Caco-2 (cell line): Measurements from ENCODE around the gene FBXL15. TPM values are rescaled to one million over a fixed set of nuclear protein-coding genes. Genes with fewer than 3 reads are reported as not detected.

Experiments used
- BruUV-seq: library from RNA; stranded (reverse); fragments of 400-500 nt; replicated peaks from 2 replicates; lab custom pipeline; 2021; lab: Mats Ljungman, UMichigan
- CTCF ChIA-PET: fragments of 300-600 bp; sonication (Branson Sonifier 250); formaldehyde crosslinking; loops from one replicate; lab custom pipeline; 2022; ENCODE audit warnings: antibody characterized with exemption; lab: Charles Lee
- POLR2A ChIA-PET: fragments of 300-600 bp; sonication (Branson Sonifier 250); formaldehyde crosslinking; loops from one replicate; lab custom pipeline; 2022; ENCODE audit warnings: antibody characterized with exemption; lab: Charles Lee
- DNase-seq, 2 experiments: peaks; one replicate each; pipeline versions ENCODE4 v3.0.0 to v3.0.0-alpha.2; 2020 to 2022
- H3K27me3 ChIP-seq: replicated peaks from 2 replicates; pipeline ENCODE4 v1.6.0; 2011; ENCODE audit warnings: low read length; ENCODE audit not compliant: control insufficient read depth, insufficient read depth
- H3K36me3 ChIP-seq: 2 replicates; pipeline ENCODE4 v1.5.1; 2011; ENCODE audit warnings: low read length; ENCODE audit not compliant: control insufficient read depth, insufficient read depth
- H3K4me1 ChIP-seq: fragments of 250-450 bp; sonication (Bioruptor Pico); 2 replicates; pipeline ENCODE4 v1.5.1; 2020; ENCODE audit warnings: mild to moderate bottlenecking
- H3K4me3 ChIP-seq: 2 replicates; pipeline ENCODE4 v1.5.1; 2011; ENCODE audit warnings: low read depth, mild to moderate bottlenecking, control low read depth, low read length
- H3K9me3 ChIP-seq: fragments of 250-450 bp; sonication (Bioruptor Pico); 2 replicates; pipeline ENCODE4 v1.5.1; 2020; ENCODE audit warnings: mild to moderate bottlenecking, moderate library complexity
- H3K27ac Mint-ChIP-seq: one replicate; pipeline ENCODE4 v1.8.0; 2022; ENCODE audit warnings: mixed read lengths; ENCODE audit not compliant: unreplicated experiment
- H3K27me3 Mint-ChIP-seq: one replicate; pipeline ENCODE4 v1.8.0; 2022; ENCODE audit warnings: mixed read lengths; ENCODE audit not compliant: insufficient read depth, unreplicated experiment
- H3K36me3 Mint-ChIP-seq: one replicate; pipeline ENCODE4 v1.8.0; 2022; ENCODE audit warnings: mild to moderate bottlenecking, mixed read lengths; ENCODE audit not compliant: insufficient read depth, unreplicated experiment
- H3K4me1 Mint-ChIP-seq: one replicate; pipeline ENCODE4 v1.8.0; 2022; ENCODE audit warnings: low read depth, mixed read lengths; ENCODE audit not compliant: unreplicated experiment
- H3K4me3 Mint-ChIP-seq: one replicate; pipeline ENCODE4 v1.8.0; 2022; ENCODE audit warnings: mild to moderate bottlenecking, moderate library complexity, mixed read lengths; ENCODE audit not compliant: unreplicated experiment
- H3K9me3 Mint-ChIP-seq: one replicate; pipeline ENCODE4 v1.8.0; 2022; ENCODE audit warnings: mixed read lengths; ENCODE audit not compliant: unreplicated experiment
- CTCF ChIP-seq, 2 experiments: fragments of 200-600 bp in 1 of 2; IDR thresholded peaks; 1 replicate in 1 of 2; 2 replicates in 1 of 2; pipeline versions ENCODE4 v1.5.1 to v1.8.0; 2011 to 2022; ENCODE audit warnings: antibody characterized with exemption in 1 of 2, control low read depth in 1 of 2, inconsistent platforms in 1 of 2, low read depth in 1 of 2, low read length in 1 of 2, mild to moderate bottlenecking in 1 of 2, moderate library complexity in 1 of 2; ENCODE audit not compliant: insufficient read depth in 1 of 2, severe bottlenecking in 1 of 2, unreplicated experiment in 1 of 2
- intact Hi-C: fragments of 100-400 bp; cut with micrococcal nuclease; formaldehyde crosslinking; loops from one replicate; pipeline ENCODE4 v1.10.0; 2022; ENCODE audit not compliant: unreplicated experiment
- total RNA-seq: library from RNA; stranded (reverse); gene quantifications from 2 replicates; pipeline ENCODE4 v1.2.3, GENCODE V29; 2022

The FBXL15 gene
- total RNA-seq, 1 experiment from 2014 or later, result 7.9 TPM

GRCh38 chr10:102379383-102379782 is 41.3 kb upstream of the FBXL15 start:
- no peak for TF ChIP-seq CTCF (IDR thresholded peaks at IDR 0.05; ENCODE audit: insufficient read depth in 1 of 2, low read depth in 1 of 2, low read length in 1 of 2, severe bottlenecking in 1 of 2, unreplicated experiment in 1 of 2)
- Histone ChIP-seq H3K27me3 (no peaks in the 10 kb centered on the region), H3K36me3 (peaks cover 8% of the 10 kb centered on the region), H3K9me3 (no peaks in the 10 kb centered on the region), H3K4me1 (no peaks in the 10 kb centered on the region), H3K4me3 (no peak overlapping the region)
- CTCF ChIA-PET, result interaction anchor here (0.7 to 1.1 kb wide), 2 partner anchors 20 to 27 kb away, joined by 3 read pairs; no protein-coding TSS in a partner anchor
- POLR2A ChIA-PET, result no interaction called here
- intact Hi-C loops, result no loop called here
- DNase-seq, result no peak
- Mint-ChIP-seq H3K9me3 (no peaks in the 10 kb centered on the region), H3K27me3 (no peaks in the 10 kb centered on the region), H3K4me1 (no peaks in the 10 kb centered on the region), H3K4me3 (no peak overlapping the region), H3K36me3 (peaks cover 76% of the 10 kb centered on the region), H3K27ac (no peak overlapping the region)
- no TSS peak for BruUV-seq

DNA sequence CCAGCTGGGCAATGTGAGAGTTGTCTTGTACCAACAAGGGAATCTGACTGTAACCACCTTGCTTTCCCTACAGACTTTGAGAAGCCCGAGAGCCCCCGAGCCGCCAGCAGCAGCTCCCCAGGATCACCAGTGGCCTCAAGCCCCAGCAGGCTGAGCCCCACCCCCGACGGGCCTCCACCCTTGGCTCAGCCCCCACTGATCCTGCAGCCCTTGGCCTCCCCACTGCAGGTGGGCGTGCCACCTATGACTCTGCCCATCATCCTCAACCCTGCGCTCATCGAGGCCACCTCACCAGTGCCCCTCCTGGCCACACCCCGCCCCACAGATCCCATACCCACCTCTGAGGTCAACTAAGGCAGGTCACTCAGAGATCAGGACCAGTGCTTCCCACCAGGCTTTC is 38.7 kb upstream of the FBXL15 start:
- ChIA-PET POLR2A (no interaction called here), CTCF (interaction anchor here (0.6 kb wide), 1 partner anchor 147 kb away, joined by 3 read pairs; no protein-coding TSS in a partner anchor)

DNA sequence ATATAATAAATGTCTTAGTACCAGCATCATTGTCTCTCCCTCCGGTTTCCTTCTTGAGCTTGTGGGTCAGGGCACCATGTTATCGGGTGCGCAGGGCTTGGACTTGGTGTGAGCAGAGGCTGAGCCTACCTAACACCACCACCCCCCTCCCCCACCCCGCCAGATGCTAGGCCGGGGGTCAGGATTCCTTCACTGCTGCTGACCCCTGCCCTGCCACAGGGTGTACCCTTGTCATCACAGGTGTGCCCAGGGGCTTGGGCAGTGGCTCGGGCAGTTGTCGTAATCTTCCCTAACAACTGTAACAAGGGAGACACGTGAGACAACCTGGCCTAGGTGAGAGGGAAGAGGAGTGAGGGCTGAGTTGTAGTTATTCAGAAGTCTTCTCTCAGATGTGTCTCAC is 37.8 kb upstream of the FBXL15 start:
- no peak for DNase-seq
- TF ChIP-seq CTCF (IDR thresholded peaks at IDR 0.05; ENCODE audit: insufficient read depth in 1 of 2, low read depth in 1 of 2, low read length in 1 of 2, severe bottlenecking in 1 of 2, unreplicated experiment in 1 of 2), result no peak
- no peak overlapping the region for H3K4me3 Mint-ChIP-seq
- ChIA-PET CTCF (interaction anchor here (0.6 kb wide), 1 partner anchor 21 kb away, joined by 6 read pairs; no protein-coding TSS in a partner anchor), POLR2A (no interaction called here)
- no peaks in the 10 kb centered on the region for H3K27me3 Mint-ChIP-seq
- no peaks in the 10 kb centered on the region for H3K27me3 ChIP-seq
- intact Hi-C loops, result no loop called here
- no peaks in the 10 kb centered on the region for H3K9me3 ChIP-seq
- H3K36me3 Mint-ChIP-seq, result peaks cover 58% of the 10 kb centered on the region
- H3K4me3 ChIP-seq, result no peak overlapping the region
- H3K4me1 ChIP-seq, result no peaks in the 10 kb centered on the region
- H3K4me1 Mint-ChIP-seq, result no peaks in the 10 kb centered on the region
- H3K27ac Mint-ChIP-seq, result no peak overlapping the region
- H3K9me3 Mint-ChIP-seq, result no peaks in the 10 kb centered on the region
- no TSS peak for BruUV-seq
- peaks cover 4% of the 10 kb centered on the region for H3K36me3 ChIP-seq

More for the DNA sequence above, 38.7 kb upstream of the FBXL15 start:
- Mint-ChIP-seq H3K4me1 (no peaks in the 10 kb centered on the region), H3K4me3 (no peak overlapping the region), H3K36me3 (peaks cover 63% of the 10 kb centered on the region), H3K27me3 (no peaks in the 10 kb centered on the region), H3K9me3 (no peaks in the 10 kb centered on the region), H3K27ac (no peak overlapping the region)
- Histone ChIP-seq H3K4me1 (no peaks in the 10 kb centered on the region), H3K4me3 (no peak overlapping the region), H3K36me3 (peaks cover 4% of the 10 kb centered on the region), H3K27me3 (no peaks in the 10 kb centered on the region), H3K9me3 (no peaks in the 10 kb centered on the region)
- BruUV-seq, result no TSS peak
- intact Hi-C loops, result no loop called here
- no peak for TF ChIP-seq CTCF (IDR thresholded peaks at IDR 0.05; ENCODE audit: insufficient read depth in 1 of 2, low read depth in 1 of 2, low read length in 1 of 2, severe bottlenecking in 1 of 2, unreplicated experiment in 1 of 2)
- no peak for DNase-seq
